NCI-H2081 treated with DMSO at 0.1 percent for 48 hours (cell line): ENCODE results near the gene COPB2.

Source experiments
- DNase-seq: peaks from one replicate; lab custom pipeline; 2025; lab: John Stamatoyannopoulos, UW

Gene COPB2

GRCh38 chr3:139327861-139328260, 61.6 kb downstream of the COPB2 start:
- DNase-seq, result no peak

GRCh38 chr3:139327231-139327630, 62.2 kb downstream of the COPB2 start:
- no peak for DNase-seq

- no peak for DNase-seq
Measured at GRCh38 chr3:139326707-139327106, 62.7 kb downstream of the COPB2 start.

DNA sequence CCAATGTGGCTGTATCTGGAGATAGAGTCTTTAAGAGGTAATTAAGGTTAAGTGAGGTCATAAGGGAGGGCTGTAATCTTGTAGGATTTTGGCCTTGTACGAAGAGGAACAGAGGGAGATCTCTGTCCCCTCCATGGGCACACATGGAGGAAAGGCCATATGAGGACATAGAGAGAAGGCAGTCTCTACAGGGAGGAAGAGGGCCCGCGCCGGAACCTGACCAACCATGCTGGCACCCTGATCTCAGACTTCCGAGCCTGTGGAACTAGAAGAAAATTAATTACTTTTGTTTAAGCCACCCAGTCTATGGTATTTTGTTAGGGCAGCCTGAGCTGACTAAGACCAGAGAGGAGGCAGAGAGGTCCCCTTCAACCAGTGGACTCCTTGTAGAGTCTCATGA, 63.3 kb downstream of the COPB2 start:
- DNase-seq, result no peak

- no peak for DNase-seq
Measured at GRCh38 chr3:139325551-139325950, 63.9 kb downstream of the COPB2 start.

- no peak for DNase-seq
Measured at GRCh38 chr3:139324456-139324855, 65.0 kb downstream of the COPB2 start.

GRCh38 chr3:139323146-139323545, 66.3 kb downstream of the COPB2 start:
- DNase-seq, result no peak

GRCh38 chr3:139322346-139322745, 67.1 kb downstream of the COPB2 start:
- no peak for DNase-seq

DNA sequence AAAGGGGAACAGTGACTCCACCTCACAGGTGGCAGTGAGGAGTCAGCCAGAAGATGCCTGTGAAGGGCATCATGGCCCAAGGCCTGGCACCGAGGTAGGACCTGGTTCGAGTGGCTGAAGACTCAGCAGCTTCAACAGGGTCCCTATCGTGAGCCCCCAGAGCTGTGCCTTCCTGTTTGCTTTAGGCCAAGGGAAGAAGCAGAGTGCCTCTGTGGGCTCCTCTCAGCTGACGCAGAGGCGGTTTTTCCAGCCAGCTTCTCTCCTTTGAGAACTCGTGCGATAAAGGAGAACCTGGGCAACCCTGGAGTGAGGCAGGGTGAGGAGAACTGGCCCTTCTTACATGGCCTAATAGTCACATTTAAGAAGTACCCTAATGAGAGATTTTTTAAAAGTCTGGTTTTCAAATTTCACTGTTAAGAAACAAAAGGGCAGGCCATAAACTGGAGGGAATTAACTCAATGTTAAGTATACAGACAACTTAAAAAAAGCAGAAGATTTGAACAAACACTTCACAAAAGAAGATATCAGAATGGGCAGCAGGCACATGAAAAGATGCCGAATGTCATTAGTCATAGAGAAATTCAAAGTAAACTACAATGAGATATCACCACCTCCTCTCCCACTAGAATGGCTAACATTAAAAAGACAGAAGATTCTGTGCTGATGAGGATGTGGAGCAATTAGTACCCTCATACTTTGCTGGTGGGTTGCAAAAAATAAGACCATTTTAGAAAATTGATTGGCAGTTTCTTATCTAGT, 68.7 kb downstream of the COPB2 start:
- DNase-seq, result no peak

DNA sequence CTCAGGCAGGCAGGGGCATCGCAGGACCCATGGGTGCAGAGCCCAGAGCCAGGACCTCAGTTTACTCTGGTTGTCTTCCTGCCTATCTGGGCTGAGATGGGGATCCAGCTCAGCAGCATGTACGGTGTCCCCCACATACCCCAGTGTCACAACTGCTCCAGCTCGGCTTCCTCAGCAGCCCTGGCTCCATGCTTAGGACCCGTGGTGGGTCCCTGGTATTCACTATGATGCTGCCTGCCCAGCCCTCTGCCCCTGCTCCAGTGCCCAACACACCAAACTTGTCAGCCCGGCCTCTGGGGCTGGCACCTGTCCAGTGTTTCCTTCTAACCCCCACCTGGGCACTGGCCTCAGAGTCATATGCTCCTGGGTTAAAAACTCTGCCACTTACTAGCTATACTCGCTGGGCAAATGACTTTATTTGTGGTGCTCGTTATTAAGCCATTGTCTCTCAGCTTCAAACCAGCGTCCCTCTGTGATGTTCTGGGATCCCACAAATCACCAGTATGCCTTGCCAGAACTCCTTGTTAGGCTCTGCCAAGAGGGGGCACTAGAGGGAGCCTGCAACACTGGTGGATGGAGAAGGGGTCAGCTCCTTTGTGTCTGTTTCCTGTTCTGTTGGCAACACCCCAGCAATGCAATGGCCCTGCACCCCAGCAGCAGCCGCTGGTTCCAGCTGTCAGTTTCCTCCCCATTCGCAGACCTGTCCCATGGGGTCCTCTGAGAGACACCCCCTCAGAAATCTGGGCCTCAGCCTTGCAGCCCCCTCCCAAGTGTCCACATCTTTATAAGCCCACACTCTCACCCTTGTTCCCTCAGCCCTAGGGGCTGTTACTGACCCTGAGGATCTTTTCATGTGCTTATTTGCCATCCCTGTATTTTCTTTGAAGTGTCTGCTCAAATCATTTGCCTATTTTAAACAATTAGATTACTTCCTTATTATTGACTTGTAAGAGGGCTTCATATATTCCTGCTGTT, 69.7 kb downstream of the COPB2 start:
- no peak for DNase-seq

GRCh38 chr3:139318826-139319225, 70.6 kb downstream of the COPB2 start:
- DNase-seq, result no peak

DNA sequence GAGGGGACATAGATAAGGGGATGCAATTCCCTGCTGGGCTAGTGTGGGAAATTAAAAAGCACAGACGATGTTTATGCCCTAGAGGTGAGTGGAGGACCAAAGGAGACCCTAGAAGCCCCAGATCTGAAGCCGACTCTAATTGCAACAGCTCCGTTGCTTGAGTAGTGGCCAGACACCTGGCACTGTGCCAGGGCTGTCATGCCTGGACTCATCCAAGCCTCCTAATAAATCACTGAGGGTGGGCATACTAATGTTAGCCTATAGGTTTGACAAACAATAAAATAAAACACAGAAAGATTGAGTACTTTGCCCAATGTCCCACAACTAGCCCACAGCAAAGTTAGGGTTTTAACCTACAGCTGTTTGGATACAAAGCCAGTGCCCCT, 71.0 kb downstream of the COPB2 start:
- no peak for DNase-seq

- no peak for DNase-seq
Measured at GRCh38 chr3:139317660-139318430, 71.6 kb downstream of the COPB2 start.

GRCh38 chr3:139317215-139317614, 72.2 kb downstream of the COPB2 start:
- DNase-seq, result no peak

- no peak for DNase-seq
Measured at GRCh38 chr3:139313921-139314320, 75.5 kb downstream of the COPB2 start.

DNA sequence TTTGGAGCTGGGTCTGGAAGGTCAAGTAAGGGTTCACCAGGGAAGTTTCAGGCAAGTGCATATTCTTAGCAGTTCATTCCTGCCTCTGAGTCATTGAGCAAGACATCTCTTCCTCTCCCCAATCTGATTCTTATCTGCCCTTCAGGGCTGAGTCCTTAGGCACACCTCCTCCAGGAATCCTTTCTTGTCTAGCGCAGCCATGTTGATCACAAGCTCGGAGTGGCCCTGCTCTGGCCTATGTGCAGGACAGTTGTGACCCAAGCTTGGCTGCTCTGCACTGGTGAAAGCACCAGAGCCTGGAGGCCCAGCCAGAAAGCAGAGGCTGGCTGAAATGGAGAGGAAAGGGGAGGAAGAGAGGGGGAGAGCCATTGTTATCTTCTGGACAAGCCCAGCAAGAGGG, 76.5 kb downstream of the COPB2 start:
- DNase-seq, result no peak

DNA sequence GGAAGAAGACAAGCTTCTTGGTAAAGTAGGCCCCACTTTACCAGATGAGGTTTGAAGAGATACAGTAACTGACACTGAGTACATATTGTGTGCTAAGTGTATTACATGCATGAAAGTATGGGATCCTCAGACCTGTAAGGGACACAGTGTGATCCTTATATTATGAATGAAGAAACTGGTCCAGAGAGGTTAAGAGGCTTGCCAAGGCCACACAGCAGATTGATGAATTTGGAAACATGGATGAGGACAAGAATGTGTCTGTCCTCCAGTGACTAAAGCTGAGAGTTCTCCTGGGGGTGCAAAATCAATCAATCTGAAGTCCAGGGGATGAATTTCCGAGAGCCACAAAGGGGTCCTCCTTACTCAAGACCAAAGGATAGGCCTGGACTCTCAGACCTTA, 77.0 kb downstream of the COPB2 start:
- DNase-seq, result no peak

- no peak for DNase-seq
Measured at GRCh38 chr3:139311557-139311956, 77.9 kb downstream of the COPB2 start.

DNA sequence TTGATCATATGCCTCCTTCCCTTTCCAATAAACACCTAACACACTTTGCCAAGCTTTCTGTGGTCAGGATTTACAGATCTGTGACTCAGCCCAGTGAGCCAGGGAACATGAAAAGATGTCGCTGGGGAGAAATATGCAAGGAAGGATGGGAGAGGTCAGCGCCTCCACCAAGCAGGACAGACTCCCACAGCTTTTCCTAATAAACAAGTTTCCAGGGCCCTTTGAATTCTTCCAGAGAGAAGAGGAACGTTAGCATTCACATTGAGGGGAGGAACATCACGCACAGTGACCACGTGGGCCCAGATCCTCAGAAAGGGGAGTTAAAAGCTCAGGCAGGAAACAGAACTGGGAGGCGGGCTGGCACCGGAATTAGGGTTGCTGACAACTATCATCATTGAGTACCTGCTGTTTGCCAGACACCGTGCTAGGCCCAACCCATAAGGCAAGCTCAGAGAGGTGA, 78.9 kb downstream of the COPB2 start:
- no peak for DNase-seq

DNA sequence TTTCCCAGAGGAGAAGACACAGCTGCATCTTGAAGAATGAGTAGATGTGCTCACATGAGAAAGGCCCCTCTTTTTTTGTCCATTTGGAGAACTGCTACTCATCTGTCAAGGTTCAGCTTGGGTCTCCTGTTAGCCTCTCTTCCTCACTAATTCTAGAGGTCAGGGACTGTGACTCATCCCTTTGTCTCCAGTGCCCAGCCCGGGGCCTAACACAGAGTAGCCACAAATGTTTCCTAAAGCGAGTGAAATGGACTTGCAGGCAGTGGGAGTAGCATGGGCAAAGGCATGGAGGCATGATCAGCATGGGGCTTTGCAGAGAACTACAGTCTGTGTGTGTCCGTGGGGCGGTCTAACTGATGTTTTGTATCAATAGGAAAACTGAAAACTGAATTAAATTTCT, 79.6 kb downstream of the COPB2 start:
- DNase-seq, result no peak

DNA sequence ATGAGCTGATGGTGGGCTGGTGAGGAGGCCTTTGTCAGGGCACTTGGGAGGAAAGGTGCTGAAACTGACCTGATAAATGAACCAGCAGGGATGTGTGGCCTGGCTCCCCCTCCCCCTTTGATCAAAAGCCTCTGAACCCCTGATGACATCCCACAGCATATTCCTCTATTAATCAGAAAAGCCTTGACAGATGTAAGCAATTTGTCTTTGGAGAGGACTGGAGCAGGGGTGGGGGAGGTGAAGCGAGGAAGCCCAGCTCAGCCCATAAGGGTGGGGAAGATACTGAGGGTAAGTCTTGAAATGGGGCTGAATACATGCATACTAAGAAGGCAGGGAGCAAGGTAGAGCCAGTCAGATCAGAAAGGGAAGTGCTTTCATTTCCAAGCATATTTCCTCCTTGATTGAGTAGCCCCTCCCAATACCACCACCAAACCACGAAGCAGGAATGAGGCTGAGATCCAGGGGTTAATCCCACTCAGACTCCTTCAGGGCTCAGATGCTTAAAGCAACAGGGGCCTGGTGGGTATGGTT, 80.3 kb downstream of the COPB2 start:
- DNase-seq, result no peak

DNA sequence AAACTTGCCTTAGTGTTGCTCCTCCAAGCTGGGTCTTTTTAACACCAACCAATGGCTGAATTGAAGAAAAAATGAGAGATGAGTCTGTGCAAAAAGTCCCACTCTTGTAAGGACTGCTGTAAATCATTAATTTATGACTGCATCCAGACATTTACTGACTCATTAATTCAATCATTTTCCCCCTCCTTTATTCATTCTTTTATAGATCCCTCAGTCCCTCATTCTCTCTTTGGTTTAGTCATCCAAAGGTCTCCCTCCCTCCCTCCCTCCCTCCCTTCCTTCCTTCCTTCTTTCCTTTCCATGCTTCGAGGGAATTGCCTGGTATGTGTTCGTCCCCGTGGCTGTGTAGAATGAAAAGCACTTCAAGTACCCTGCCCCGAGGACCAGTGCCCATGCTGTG, 80.9 kb downstream of the COPB2 start:
- no peak for DNase-seq
